H54 (cell line): ENCODE measurements around the gene NXF1.
"Not testable (repeated sequence)": the region's sequence is repeated elsewhere in the genome, so short reads cannot be mapped to it uniquely, and the experiment has no call there.

Experiments used
- DNase-seq: peaks from one replicate; pipeline ENCODE4 v3.0.0; 2011; ENCODE audit warnings: low spot score, mixed read lengths; ENCODE audit not compliant: insufficient read length
- FAIRE-seq: peaks from 3 replicates; lab custom pipeline; 2011; peaks lifted over from hg19 to GRCh38; lab: Jason Lieb, UNC
- POLR2A ChIP-seq: IDR thresholded peaks from 2 replicates; pipeline ENCODE4 v1.6.1; 2011; ENCODE audit warnings: low read depth, mild to moderate bottlenecking, low read length

Gene NXF1

DNA sequence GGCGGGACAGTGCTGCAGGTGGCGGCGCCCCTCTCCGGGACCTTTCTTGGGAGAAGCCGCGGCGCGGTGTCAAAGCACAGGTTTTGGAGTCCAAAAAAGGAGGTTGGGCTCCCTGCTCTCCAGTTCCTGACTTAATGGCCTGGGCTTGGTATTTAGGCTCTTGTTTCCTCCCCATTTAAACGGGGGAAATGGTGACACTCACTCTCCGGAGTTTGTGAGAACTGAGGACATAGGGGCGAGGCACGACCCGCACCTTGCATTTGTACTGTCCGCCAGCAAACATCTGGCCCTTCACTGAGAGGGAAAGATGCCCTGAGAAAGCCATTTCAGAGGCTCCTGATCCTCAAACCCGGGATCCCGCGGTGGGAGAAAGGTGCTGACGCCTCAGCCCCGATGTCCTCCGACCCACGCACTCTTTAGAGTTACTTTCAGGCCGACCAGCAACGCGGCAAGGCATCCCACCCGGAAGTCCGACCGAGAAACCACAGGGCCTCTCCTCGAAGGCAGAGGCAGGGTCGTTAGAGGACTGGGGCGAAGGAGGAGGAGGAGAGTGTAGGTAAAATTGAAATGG, 37.0 kb upstream of the NXF1 start:
- no peak for FAIRE-seq
- TF ChIP-seq POLR2A = no peak
- DNase-seq = no peak

DNA sequence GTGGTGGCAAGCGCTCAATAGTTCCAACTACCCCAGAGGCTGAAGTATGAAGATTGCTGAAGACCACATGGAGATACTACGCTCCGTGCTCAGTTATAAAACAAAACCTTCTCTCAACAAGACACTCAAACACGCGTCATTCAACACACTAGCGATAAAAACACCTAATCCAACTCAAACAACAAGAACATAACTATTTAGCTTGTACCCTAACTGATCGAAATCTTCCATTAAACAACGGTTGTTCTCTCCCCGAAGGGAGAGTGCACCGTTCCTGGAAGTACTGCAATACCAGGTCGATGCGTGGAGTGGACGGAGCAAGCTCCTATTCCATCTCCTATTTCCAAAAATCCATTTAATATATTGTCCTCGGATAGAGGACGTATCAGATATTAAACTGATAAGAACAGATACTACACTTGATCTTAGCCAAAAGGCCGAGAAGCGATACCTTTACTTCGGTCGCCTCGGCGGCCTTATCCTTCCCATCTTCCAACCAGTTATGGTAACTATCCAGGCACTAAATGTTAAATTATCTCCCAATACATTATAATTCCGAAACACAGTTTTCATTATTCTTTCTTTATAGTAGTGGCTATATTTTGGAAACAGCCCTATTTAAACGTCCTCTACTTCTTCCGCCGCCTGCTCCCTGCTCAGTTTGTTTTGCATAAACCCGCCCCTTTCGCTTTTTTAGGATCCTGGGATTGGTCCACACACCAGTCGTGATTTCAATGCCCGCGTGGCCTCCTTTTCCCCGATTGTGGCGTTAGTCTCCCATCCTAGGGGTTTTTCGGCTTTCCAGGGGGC, 36.3 kb upstream of the NXF1 start:
- peak; percentile 74 for DNase-seq
- TF ChIP-seq POLR2A = peak; percentile 99
- FAIRE-seq = peak; percentile 38

DNA sequence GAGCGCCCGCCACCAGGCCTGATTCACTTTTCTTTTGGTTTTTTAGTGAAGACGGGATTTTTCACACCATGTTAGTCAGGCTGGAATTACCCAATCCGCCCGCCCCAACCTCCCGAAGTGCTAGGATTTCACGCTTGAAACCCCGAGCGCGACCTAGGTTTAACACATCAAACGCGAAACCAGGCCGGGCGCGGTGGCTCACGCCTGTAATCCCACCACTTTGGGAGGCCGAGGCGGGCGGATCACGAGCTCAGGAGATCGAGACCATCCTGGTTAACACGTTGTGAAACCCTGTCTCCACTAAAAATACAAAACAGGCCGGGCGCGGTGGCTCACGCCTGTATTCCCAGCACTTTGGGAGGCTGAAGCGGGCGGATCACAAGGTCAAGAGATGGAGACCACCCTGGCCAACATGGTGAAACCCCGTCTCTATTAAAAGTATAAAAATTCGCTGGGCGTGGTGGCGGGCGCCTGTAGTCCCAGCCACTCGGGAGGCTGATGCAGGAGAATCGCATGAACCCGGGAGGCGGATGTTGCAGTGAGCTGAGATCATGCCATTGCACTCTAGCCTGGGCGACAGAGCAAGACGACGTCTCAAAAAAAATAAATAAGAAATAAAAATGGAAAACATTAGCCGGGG, 35.6 kb upstream of the NXF1 start:
- FAIRE-seq, DNase-seq: not testable (repeated sequence)
- TF ChIP-seq POLR2A = peak; percentile 60

DNA sequence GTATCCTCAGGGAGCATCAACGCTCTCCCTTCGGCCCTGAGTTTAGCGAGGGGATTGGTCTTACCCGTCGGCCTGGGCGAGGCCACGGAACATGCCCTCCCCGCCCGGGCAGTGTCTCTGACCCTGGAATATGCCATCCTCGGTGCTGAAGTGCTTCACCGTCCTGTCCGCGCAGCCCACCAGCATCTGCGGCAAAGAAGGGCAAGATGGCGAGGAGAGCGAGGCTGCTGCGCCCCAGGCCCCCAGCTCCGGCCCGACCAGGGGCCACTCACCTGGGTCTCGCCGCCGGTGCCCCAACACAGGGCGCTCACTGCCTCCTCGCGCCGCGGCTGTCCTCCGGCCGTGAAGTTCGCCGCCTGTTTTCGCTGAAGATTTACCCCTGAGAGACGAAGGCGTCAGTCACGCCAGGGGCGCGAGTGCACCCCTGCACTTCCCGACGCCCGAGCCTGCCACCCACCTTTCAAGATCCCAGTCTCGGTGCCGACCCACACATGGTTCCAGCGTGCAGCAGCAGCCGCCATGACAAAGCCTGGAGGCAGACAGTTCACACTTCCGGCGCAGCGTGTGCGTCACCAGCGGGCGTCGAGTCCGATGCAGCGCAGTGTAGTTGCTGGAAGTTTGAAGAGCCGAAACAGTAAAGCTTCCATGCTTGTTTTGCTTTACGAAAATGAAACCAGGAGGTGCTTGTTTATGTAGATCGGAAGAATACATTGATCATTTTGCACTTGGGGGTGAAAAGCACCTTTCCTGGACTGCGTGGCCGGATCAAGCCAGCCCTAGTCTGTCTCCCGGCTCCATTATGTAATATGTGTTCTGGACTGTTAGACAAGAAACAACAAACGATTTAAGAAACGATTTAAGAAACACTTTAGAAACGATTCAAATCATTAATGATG, 34.1 kb upstream of the NXF1 start, which contains the start of gene WDR74:
TSS of gene WDR74 (minus strand) at position 541 of the 896 bp plus-strand sequence. CDS start at position 521, 20 bp downstream.
- peak; percentile 95 for TF ChIP-seq POLR2A
- DNase-seq (peak; percentile 71), FAIRE-seq (no peak)

DNA sequence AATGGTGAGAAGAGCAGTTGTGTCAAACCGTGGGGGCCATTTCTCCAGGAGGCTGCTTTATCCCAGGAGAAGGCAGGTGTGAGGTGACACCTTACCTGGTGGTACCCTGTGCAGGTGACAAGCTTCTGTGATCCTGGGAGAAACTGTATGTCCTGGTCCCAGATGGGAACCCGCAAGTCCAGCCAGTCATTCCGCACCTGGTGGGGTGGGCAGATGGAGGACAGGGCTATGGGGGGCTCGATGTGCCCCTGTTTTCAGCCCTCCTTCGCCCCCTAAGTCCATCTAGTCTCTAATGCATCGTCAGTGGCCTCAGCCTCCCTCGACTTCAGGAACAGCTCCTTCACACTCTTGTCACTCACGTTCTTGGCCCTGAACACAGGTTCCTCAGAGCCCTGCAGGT, 30.1 kb upstream of the NXF1 start:
- DNase-seq = no peak
- FAIRE-seq = no peak
- no peak for TF ChIP-seq POLR2A

DNA sequence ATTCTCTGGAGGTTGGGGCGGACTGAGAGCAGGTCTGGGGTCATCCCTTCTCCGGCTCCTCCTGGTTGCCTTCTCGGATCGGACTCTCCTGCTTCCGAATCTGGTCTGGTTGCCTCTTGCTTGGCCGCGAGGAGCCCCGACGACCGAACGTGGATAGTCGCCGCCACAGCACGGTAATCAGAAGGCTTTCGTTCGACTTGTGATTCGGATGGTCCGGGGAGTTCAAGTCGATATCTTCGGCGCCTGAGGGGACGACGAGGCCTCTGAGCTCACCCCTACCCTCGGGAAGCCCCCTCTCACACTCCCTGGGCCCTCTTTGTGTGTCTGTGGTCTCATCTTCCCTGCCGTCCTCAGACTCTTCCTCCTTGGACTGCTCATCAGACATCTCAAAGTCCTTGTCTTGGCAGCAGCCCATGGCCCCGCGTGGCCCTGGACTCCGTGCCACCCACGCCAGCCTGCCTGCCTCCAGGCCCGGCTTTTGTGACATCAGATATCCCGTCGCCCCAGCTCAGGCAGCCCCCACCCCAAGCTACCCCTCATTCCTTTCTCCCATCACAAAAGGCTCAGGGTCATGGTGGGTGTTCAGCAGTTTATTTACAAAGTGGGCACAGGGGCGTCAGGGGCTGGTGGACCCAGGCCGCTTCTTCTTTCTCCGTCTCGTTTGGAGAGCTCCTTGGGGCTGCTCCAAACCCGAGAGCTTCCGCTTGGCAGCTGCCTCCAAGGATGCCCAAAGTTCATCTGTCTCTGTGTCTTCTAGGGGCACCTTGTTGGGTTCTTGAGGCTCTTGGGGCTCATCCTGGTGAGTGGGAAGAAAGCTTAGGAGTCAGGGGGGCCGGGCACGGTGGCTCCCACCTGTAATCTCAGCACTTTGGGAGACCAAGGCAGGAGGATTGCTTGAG, 27.3 kb upstream of the NXF1 start, which contains the start of gene TEX54:
TSS of gene TEX54 (minus strand) at position 506 of the 899 bp plus-strand sequence.
- TF ChIP-seq POLR2A = no peak
- FAIRE-seq = no peak
- peak; percentile 33 for DNase-seq

DNA sequence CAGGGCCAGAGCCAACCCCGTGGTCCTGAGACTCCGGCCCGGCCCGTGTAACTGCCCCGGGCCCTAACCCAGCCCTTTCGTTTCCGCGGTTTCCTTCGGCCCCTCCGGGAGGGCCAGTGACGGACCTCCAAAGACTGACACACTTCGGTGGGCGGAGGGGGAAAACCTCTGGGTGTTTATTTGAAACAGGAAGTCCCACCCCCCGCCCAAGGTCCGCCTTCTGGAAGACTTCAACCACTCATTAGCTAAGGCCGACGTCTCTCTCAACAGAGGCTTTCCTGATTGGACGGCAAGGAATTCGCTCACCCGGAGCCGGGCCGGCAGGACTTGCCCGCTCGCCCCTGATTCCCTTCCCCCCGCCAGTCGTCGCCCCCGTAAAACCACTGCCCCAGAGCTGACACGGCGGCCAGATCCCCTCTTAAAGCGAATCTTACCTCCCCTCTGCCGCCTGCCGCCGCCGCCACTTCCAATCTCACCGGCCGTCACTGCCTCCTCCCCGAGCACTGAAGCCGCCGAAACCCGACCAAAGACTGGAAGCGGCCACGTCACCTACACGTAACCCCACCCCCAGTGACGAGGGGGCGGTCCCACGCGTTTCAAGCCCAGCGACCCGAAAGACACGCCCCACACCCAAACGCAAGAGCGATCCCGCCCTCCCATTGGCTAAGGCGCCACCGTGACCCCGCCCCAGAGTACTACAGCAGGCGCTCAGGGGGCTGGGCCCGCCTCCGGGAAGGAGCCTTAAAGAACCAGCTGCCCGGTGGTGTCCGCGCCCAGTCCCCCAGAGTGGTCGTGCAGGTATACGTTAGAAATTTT, 26.5 kb upstream of the NXF1 start, which contains the start of gene STX5:
TSS of gene STX5 (minus strand) at position 532 of the 816 bp plus-strand sequence. CDS start 808 bp downstream, outside the sequence.
- DNase-seq (peak; percentile 84), FAIRE-seq (no peak)
- peak; percentile 68 for TF ChIP-seq POLR2A

DNA sequence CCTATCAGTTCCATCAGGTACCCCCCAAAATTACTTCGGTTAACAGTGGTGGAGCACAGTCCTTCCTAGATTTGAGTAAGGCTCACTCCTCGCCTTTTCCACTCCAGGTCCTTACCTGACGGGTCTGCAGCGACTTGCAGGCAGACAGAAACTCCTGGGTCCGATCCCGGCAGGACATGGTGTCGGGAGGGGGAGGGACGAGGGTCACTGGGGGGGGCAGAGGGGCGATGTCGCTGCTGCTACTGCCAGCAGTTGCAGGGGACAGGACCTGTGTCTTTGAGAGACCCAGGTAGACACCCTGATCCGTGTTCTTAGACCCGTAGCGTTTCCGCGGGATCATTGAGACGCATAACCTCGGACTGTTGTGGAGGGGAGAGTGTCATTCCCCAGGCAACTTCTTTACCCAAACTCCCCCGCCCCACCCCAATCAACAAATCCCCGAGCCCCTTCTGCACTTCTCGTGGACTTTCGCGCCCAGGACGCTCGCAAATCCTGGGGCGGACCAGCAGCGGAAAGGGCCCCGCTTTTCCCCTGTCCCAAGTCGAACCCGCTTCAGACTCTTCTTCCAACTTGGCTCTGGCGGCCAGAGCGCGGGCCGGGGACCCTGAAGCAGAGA, 25.8 kb upstream of the NXF1 start:
- TF ChIP-seq POLR2A = no peak
- FAIRE-seq = no peak
- peak; percentile 26 for DNase-seq

DNA sequence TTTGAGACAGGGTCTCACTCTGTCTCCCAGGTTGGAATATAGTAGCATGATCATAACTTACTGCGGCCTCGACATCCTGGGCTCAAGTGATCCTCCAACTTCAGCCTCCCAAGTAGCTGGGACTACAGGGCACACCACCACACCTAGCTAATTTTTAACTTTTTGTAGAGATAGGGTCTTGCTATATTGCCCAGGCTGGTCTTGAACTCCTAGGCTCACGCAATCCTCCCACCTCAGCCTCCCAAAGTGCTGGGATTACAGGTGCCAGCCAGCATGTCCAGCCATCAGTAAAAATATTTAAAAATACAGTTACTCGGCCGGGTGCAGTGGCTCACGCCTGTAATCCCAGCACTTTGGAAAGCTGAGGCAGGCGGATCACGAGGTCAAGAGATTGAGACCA, 22.9 kb upstream of the NXF1 start:
- FAIRE-seq, DNase-seq: not testable (repeated sequence)

DNA sequence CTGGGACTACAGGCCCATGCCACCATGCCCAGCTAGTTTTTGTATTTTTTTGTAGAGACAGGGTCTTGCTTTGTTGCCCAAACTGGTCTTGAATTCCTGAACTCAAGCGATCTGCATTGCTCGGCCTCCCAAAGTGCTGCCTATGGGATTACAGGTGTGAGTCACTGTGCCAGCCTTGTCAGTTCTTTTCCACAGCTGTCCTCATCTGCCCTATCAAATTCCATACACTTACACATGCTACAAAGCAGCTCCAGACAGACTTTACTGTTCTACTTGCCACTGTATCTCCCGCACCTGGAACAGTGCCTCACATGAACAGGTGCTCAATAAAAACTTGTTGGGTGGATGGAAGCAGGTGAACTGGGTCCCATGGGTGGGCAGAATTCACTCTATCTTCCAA, 18.4 kb upstream of the NXF1 start:
- no peak for TF ChIP-seq POLR2A
- DNase-seq (no peak), FAIRE-seq (no peak)

DNA sequence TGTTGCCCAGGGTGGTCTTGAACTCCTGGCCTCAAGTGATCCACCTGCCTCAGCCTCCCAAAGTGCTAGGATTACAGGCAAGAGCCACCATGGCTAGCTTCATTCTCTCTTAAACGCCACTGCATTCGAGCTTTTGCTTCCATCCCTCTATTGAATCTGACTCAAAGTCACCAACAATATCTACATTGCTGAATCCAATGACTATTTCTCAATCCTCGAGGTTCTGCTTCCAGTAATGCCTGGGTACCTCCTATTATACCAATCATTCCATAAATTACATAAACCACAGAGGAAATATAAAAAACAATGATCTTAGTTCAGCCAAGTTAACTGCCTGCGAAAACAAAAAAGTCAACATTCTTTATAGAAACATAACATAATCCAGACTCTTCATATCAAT, 11.9 kb upstream of the NXF1 start:
- TF ChIP-seq POLR2A = no peak

More for the DNA sequence above, 11.9 kb upstream of the NXF1 start:
- DNase-seq (no peak), FAIRE-seq (no peak)
